NCI-H774 (cell line): Measurements from ENCODE around the gene RFX4.

ENCODE experiments used
- DNase-seq: peaks from one replicate; lab custom pipeline; 2025; lab: John Stamatoyannopoulos, UW

The RFX4 gene

GRCh38 chr12:106764220-106764619, 181.4 kb downstream of the RFX4 start:
- DNase-seq, result no peak

DNA sequence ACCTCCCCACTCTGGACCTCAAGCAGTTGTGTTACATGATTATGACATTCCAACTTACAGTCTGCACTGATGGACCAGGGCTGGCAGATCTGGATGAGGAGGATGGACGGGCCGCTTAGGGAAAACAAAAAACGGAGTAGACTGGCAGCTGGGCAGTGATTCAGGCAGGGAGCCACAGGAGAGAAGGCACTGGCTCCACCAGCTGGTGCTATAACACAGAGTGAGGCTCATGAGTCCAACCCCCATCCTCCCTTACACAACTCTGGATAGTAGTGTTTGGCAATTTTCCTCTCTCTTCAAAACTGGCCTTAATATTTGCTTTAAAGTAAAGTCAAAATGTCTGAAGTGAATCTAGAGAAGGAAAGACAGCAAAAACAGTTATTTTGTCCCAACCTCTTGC, 181.9 kb downstream of the RFX4 start:
- DNase-seq, result no peak

DNA sequence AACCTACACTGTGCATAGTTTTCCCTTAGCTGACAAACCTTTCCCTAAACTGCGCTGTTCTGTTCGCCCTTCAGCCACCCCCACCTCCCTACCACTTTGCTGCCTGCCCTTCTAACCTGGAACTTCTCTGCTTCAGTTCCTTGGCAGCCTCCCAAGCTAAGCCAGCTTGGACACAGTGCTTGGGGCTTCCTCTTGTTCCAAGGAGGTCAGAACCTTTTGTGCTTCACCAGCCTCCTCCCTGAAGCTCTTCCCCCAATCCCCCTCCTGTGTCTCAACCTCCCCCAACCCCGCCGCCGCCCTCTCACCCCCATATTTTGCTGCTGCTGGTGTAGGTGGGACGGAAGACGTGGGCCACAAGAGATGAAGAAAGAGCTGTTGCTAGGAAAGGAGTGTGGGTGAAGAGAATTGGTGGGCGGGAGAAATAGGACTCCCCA, 183.6 kb downstream of the RFX4 start:
- DNase-seq, result no peak

DNA sequence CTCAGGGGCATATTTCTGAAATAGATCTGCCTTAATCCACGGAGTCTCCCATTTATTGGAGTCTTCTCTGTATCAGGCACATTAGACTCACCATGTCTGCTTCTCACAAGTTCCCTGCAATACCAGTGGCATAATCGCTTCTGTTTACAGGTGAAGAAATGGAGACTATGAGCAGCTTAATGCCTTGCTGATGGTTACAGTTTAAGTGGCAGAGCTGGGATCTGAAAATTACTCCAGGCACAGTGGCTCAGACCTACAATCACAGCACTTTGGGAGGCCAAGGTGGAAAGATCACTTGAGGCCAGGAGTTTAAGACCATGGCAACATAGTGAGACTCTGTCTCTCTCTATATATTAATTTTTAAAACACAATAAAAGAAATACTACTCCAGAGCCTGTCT, 184.4 kb downstream of the RFX4 start:
- DNase-seq, result no peak

DNA sequence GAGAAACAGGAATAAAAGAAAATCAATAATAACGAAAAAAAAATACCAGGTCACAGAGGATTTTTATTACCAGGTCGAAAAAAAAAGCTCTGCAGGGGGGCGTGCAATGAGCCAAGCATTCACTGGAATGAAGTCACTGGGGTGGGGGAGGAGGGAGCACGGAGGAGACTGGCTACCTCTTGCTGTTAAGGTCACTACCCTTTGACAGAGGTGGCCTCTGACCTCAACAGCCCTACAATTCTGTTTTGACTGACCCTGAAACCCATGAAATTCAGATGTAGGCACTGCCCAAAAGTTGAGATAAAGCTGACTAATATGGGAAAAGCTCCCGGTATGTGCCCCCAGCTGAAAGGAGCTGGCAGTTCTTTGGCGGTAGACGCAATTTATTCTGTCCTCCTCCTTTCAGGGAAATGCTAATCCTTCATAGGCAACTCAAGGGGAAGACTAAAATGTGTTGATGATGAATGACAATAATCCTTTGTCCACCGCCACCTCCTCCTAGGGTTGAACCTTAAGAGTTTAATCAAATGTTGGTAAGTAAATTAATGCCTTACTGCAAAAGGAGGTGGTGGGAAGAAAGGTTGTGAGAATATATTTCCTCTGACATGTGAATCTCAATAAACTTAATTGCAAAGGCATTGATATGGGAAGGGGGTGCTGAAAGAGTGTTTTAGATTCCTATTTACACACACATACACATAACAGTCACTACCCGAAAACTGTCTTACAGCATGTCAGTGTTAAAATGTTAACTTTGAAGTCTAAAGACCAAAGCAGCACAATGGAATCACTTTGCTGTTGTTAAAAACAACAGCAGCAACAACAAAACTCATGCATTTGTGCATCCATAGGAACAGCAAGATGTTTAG, 185.4 kb downstream of the RFX4 start:
- DNase-seq, result no peak

GRCh38 chr12:106769078-106769477, 186.3 kb downstream of the RFX4 start:
- DNase-seq, result no peak

GRCh38 chr12:106769546-106769945, 186.7 kb downstream of the RFX4 start:
- no peak for DNase-seq

DNA sequence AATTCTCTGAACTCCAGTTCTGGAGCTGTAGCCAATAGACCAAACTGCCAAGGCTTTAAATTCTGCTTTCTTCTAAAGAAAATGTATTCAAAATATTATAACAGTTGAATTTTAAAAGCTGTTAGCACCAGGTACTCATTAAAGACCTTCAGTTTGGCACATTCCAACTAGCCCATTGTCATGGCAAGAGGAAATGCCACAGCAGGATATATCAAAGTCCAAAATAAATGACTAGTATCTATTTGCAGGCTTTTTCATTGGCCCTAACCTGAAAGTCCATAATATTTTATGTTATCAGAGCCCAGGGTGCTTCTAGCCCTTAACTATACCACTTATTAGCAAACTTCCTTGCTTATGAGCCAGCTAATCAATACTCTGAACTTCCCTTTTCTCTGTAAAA, 188.6 kb downstream of the RFX4 start:
- no peak for DNase-seq

- no peak for DNase-seq
These were observed 190.6 kb downstream of the RFX4 start for GRCh38 chr12:106773286-106774004.

GRCh38 chr12:106774005-106774807, 191.4 kb downstream of the RFX4 start, which contains the start of gene RIC8B:
Gene RIC8B, plus strand, starts transcription at chr12:106774682. Its CDS starts 64 bp downstream, at chr12:106774746.
- DNase-seq, result peak; percentile 99

GRCh38 chr12:106774808-106775524, 192.2 kb downstream of the RFX4 start:
- no peak for DNase-seq

- no peak for DNase-seq
These were observed 194.1 kb downstream of the RFX4 start for GRCh38 chr12:106776897-106777296.

- DNase-seq, result no peak
These were observed 197.3 kb downstream of the RFX4 start for GRCh38 chr12:106780010-106780631.

DNA sequence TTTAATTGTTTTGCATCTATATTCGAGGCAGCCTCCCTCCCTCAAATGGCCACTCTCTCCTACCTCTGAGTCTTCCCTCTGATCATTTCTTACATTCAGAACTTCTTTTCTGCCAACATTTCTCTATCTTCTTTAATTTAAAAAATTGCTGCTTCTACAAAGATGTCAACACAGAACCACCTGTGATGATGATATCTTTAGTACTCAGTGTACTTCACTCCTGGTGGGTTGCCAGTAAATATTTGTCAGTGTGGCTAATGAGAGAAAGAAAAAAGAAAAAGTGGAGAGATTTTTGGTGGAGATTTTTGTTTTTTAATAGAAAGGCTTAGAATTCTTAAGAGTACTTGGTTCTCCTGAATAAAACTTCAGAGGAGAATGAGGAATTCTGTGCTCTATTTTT, 199.8 kb downstream of the RFX4 start:
- DNase-seq, result no peak

DNA sequence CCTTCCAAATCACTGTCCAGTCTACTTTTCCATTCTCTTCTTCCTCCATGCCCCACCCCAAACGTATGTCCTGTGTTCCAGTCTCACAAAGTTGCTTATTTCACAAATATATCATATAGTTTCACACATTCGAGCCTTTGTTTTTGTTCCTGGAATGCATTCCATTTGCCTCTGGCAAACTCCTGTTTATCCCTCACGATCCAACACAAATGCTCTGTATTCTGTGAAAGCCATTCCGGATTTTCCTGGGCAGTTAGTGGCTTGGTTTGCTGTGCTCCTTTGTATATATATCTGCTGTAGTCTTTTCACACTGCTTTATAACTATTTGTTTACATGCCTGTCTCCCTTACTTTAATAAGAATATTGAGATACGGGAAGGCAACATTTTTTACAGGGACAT, 200.7 kb downstream of the RFX4 start:
- no peak for DNase-seq

DNA sequence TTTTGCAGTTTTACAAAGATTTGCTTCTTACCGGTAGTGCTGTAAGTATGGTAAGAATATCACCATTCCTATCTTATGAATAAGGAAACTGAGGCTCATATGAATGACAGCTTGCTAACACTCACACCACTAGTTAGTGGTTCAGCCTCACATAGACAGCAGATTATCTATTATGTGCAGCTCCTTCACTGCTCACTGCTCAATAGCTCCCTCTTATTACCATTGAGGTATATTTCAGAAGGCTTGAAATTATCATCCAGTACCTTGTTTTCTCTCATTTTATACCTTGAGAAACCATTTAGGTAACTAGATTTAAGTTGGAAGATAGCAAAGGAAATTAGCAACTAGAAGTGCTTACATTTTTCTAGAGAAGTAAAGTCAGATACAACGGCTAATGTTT, 207.2 kb downstream of the RFX4 start:
- peak; percentile 68 for DNase-seq

DNA sequence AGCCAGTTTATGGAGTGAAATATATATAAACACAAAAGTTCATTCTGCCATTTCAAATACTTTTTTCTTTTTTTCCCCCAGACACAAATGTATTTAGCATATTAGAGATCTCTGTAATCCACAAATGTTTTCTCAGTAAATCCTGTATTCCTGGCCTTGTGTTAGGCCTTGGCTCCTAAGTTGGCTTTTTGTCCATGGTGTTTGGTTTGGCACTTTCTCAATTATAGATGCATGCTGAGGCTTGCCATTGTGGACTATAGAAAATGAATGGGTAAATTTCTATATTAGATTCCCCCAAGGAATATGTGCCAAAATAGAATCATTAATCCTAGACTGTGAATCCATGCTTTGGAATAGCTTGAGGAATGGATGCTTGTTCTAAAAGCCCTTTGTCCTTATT, 208.7 kb downstream of the RFX4 start:
- DNase-seq, result peak; percentile 57

GRCh38 chr12:106794369-106794768, 211.6 kb downstream of the RFX4 start:
- no peak for DNase-seq

GRCh38 chr12:106801167-106801708, 218.4 kb downstream of the RFX4 start:
- DNase-seq, result no peak

GRCh38 chr12:106801830-106802533, 219.2 kb downstream of the RFX4 start:
- no peak for DNase-seq
